ENCODE measurements around the gene NFIA. TPM values are rescaled to one million over a fixed set of nuclear protein-coding genes. Genes with fewer than 3 reads are reported as not detected.

Gene NFIA
- total RNA-seq, 1 experiment from 2014 or later = 12.7 TPM

DNA sequence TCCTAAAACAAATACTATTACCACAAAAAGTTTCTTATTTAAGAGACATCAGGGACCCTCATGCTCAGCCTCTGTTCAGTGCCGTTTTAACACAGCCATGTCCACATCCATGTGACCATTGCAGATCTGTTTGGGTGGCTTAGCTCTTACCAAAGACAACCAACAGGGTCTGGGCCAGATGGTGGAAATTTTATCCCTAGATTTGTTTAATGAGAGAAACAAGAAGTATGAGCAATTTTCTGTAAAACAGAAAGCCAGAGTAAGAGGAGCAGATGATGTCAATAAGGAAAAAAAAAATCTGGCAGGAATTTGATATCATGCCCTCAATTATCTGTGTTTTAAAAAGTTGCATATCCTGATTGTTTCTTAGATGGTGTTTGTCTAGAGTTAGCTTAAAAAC is 342.7 kb downstream of the NFIA start:
- no peak overlapping the region for H3K4me3 ChIP-seq (ENCODE audit: low read length)
- peak overlapping the region; percentile 23 for H3K27ac ChIP-seq (ENCODE audit: low read length)
- no TSS peak for BruUV-seq (replicated peaks)
- H3K4me2 ChIP-seq (ENCODE audit: low read length) = peak overlapping the region; percentile 57
- no peaks in the 10 kb centered on the region for H3K36me3 ChIP-seq (ENCODE audit: low read depth, low read length)
- H3K79me2 ChIP-seq (ENCODE audit: low read length) = no peaks in the 10 kb centered on the region
- no peaks in the 10 kb centered on the region for H3K27me3 ChIP-seq (ENCODE audit: low read length)
- DNase-seq (no peak), ATAC-seq (no peak)
- no peak overlapping the region for H2AFZ ChIP-seq (ENCODE audit: low read length)
- no peaks in the 10 kb centered on the region for H3K9me3 ChIP-seq (ENCODE audit: low read length)
- peaks cover 23% of the 10 kb centered on the region for H3K4me1 ChIP-seq (ENCODE audit: insufficient read depth, low read length)
- H3F3A ChIP-seq (ENCODE audit: low read length, unreplicated experiment) = no peaks in the 10 kb centered on the region
- H4K20me1 ChIP-seq (ENCODE audit: low read length) = no peaks in the 10 kb centered on the region
- ChIA-PET POLR2A (ENCODE audit: unreplicated experiment) (no interaction called here), CTCF (no interaction called here)
- H3K9ac ChIP-seq (ENCODE audit: low read length) = no peak overlapping the region
- no peaks in the 10 kb centered on the region for H3K9me2 ChIP-seq (replicated peaks; ENCODE audit: low read length)
- TF ChIP-seq EZH2 (IDR thresholded peaks at IDR 0.05; ENCODE audit: low read length, unreplicated experiment) (no peak), EZH2phosphoT487 (IDR thresholded peaks at IDR 0.05; ENCODE audit: borderline replicate concordance, low read length) (no peak)
- TF ChIP-seq, protein P1, sequence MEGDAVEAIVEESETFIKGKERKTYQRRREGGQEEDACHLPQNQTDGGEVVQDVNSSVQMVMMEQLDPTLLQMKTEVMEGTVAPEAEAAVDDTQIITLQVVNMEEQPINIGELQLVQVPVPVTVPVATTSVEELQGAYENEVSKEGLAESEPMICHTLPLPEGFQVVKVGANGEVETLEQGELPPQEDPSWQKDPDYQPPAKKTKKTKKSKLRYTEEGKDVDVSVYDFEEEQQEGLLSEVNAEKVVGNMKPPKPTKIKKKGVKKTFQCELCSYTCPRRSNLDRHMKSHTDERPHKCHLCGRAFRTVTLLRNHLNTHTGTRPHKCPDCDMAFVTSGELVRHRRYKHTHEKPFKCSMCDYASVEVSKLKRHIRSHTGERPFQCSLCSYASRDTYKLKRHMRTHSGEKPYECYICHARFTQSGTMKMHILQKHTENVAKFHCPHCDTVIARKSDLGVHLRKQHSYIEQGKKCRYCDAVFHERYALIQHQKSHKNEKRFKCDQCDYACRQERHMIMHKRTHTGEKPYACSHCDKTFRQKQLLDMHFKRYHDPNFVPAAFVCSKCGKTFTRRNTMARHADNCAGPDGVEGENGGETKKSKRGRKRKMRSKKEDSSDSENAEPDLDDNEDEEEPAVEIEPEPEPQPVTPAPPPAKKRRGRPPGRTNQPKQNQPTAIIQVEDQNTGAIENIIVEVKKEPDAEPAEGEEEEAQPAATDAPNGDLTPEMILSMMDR (conservative IDR thresholded peaks at IDR 0.05; ENCODE audit: low read depth, low read length) = no peak
- intact Hi-C loops (cut with micrococcal nuclease) = no loop called here

DNA sequence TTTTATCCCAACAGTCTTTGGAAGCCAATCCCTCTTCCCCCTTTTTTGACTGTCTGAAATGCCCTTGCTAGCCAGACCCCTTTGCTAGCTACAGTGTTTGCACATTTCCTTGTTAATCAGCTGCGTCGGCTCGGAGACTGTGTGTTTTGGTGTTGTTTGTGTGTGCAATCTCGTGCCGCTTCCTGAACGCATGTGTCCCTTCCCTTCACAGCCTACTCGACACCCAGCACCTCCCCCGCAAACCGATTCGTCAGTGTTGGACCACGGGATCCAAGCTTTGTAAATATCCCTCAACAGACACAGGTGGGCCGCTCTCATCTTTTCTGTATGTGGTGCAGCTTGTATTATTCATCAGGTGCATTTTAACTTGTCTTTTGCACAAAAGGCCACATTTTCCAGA is 343.9 kb downstream of the NFIA start:
- Histone ChIP-seq H3K27ac (ENCODE audit: low read length) (no peak overlapping the region), H3F3A (ENCODE audit: low read length, unreplicated experiment) (no peaks in the 10 kb centered on the region), H3K4me1 (ENCODE audit: insufficient read depth, low read length) (peaks cover 23% of the 10 kb centered on the region), H2AFZ (ENCODE audit: low read length) (no peak overlapping the region), H4K20me1 (ENCODE audit: low read length) (no peaks in the 10 kb centered on the region), H3K36me3 (ENCODE audit: low read depth, low read length) (no peaks in the 10 kb centered on the region), H3K4me3 (ENCODE audit: low read length) (no peak overlapping the region), H3K79me2 (ENCODE audit: low read length) (no peaks in the 10 kb centered on the region), H3K27me3 (ENCODE audit: low read length) (no peaks in the 10 kb centered on the region), H3K4me2 (ENCODE audit: low read length) (no peak overlapping the region), H3K9me3 (ENCODE audit: low read length) (no peaks in the 10 kb centered on the region), H3K9ac (ENCODE audit: low read length) (no peak overlapping the region), H3K9me2 (replicated peaks; ENCODE audit: low read length) (no peaks in the 10 kb centered on the region)
- POLR2A ChIA-PET (ENCODE audit: unreplicated experiment) = no interaction called here
- CTCF ChIA-PET = interaction anchor here (0.7 kb wide), 1 partner anchor 216 kb away, joined by 3 read pairs; no protein-coding TSS in a partner anchor
- TF ChIP-seq, protein P1 (conservative IDR thresholded peaks at IDR 0.05; ENCODE audit: low read depth, low read length) = no peak
- TF ChIP-seq EZH2 (IDR thresholded peaks at IDR 0.05; ENCODE audit: low read length, unreplicated experiment) (no peak), EZH2phosphoT487 (IDR thresholded peaks at IDR 0.05; ENCODE audit: borderline replicate concordance, low read length) (no peak)
- DNase-seq (no peak), ATAC-seq (no peak)
- no TSS peak for BruUV-seq (replicated peaks)
- intact Hi-C loops (cut with micrococcal nuclease) = no loop called here

DNA sequence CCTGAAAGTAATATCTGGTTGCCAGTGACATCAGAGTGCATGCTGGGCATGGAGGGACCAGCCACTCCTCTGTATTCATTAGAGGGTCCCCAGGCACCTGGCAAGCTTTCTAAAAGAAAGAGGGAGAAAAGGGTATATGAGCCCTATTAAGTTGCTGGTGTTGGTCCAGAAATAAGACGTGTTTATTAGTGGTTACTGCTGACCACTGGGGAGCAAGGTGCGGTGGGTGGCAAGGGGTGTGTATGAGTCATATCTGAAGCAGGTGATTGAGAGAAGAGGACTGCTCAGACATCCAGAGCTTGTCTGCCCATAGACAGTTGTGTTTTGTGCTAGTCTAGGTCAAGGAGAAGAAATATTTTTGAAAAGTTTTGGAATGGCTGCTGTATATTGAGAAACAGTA is 344.5 kb downstream of the NFIA start:
- ChIA-PET POLR2A (ENCODE audit: unreplicated experiment) (no interaction called here), CTCF (interaction anchor here (0.7 kb wide), 1 partner anchor 215 kb away, joined by 3 read pairs; no protein-coding TSS in a partner anchor)
- H3K4me3 ChIP-seq (ENCODE audit: low read length) = no peak overlapping the region
- intact Hi-C loops (cut with micrococcal nuclease) = no loop called here
- BruUV-seq (replicated peaks) = no TSS peak
- ATAC-seq = no peak
- no peak for DNase-seq
- TF ChIP-seq, protein P1 (conservative IDR thresholded peaks at IDR 0.05; ENCODE audit: low read depth, low read length) = no peak
- TF ChIP-seq EZH2 (IDR thresholded peaks at IDR 0.05; ENCODE audit: low read length, unreplicated experiment) (no peak), EZH2phosphoT487 (IDR thresholded peaks at IDR 0.05; ENCODE audit: borderline replicate concordance, low read length) (no peak)
- H3K9me3 ChIP-seq (ENCODE audit: low read length) = no peaks in the 10 kb centered on the region
- no peak overlapping the region for H3K9ac ChIP-seq (ENCODE audit: low read length)
- H3K9me2 ChIP-seq (replicated peaks; ENCODE audit: low read length) = no peaks in the 10 kb centered on the region
- peaks cover 23% of the 10 kb centered on the region for H3K4me1 ChIP-seq (ENCODE audit: insufficient read depth, low read length)
- H3K27me3 ChIP-seq (ENCODE audit: low read length) = no peaks in the 10 kb centered on the region
- H3K27ac ChIP-seq (ENCODE audit: low read length) = no peak overlapping the region
- H3K4me2 ChIP-seq (ENCODE audit: low read length) = no peak overlapping the region
- no peaks in the 10 kb centered on the region for H3K79me2 ChIP-seq (ENCODE audit: low read length)
- H3K36me3 ChIP-seq (ENCODE audit: low read depth, low read length) = no peaks in the 10 kb centered on the region
- H3F3A ChIP-seq (ENCODE audit: low read length, unreplicated experiment) = no peaks in the 10 kb centered on the region
- no peaks in the 10 kb centered on the region for H4K20me1 ChIP-seq (ENCODE audit: low read length)
- H2AFZ ChIP-seq (ENCODE audit: low read length) = no peak overlapping the region

Measured in PC-3 (cell line).